ENCODE data around the gene CCDC24. TPM values are rescaled to one million over a fixed set of nuclear protein-coding genes. Genes with fewer than 3 reads are reported as not detected.

Gene CCDC24
- total RNA-seq, 1 experiment from 2014 or later: 11.8 TPM

- no CpG with 5 or more reads among the region's 20 CpGs for WGBS (ENCODE audit: extremely low coverage, insufficient read length, low lambda C conversion rate)
- no peak overlapping the region for H3T11ph ChIP-seq (ENCODE audit: low read length)
- no peaks in the 10 kb centered on the region for H3K27me3 Mint-ChIP-seq (ENCODE audit: low read depth)
- H2BK120ac ChIP-seq (ENCODE audit: low read depth, low read length, poor library complexity, severe bottlenecking): no peak overlapping the region
- no peak for TF ChIP-seq CTCF (conservative IDR thresholded peaks at IDR 0.05)
- no peak overlapping the region for H2AFZ ChIP-seq (ENCODE audit: low read length)
- no peak overlapping the region for H3K9ac ChIP-seq (ENCODE audit: extremely low read depth, insufficient read length, low read length)
- peaks cover 16 to 24% of the 10 kb centered on the region in 2 experiments for H3K4me1 Mint-ChIP-seq
- no peak overlapping the region for H4K91ac ChIP-seq (ENCODE audit: insufficient read length, low read depth, low read length)
- H3K4me1 ChIP-seq (ENCODE audit: insufficient read depth, low read length): no peaks in the 10 kb centered on the region
- no peak overlapping the region for H2BK15ac ChIP-seq (ENCODE audit: low read depth, low read length)
- no peak overlapping the region for H4K8ac ChIP-seq (replicated peaks; ENCODE audit: insufficient read length, low read depth, low read length)
- no peak overlapping the region for H3K14ac ChIP-seq (ENCODE audit: insufficient read depth, low read length)
- no peaks in the 10 kb centered on the region for H3K23me2 ChIP-seq (ENCODE audit: insufficient read length, low read depth, low read length, poor library complexity, severe bottlenecking)
- H2BK12ac ChIP-seq (ENCODE audit: insufficient read length, low read depth, low read length): no peak overlapping the region
- no peaks in the 10 kb centered on the region for H3K79me1 ChIP-seq (ENCODE audit: insufficient read depth, low read depth, low read length, poor library complexity, severe bottlenecking)
- H3K79me2 ChIP-seq (ENCODE audit: insufficient read depth, low read length): no peaks in the 10 kb centered on the region
- no peaks in the 10 kb centered on the region for H3K27me3 ChIP-seq (ENCODE audit: insufficient read depth, low read length)
- no peak overlapping the region for H2BK20ac ChIP-seq (ENCODE audit: low read depth, low read length, poor library complexity, severe bottlenecking)
- peaks cover 0 to 18% (median 3%) of the 10 kb centered on the region in 3 experiments; a peak in 5 of 7 replicates for H3K36me3 Mint-ChIP-seq (ENCODE audit: insufficient read depth in 1 of 3, low read depth in 3 of 3)
- no peak overlapping the region for H2BK5ac ChIP-seq (ENCODE audit: insufficient read length, low read length)
- no peaks in the 10 kb centered on the region for H4K20me1 ChIP-seq (ENCODE audit: control insufficient read depth, insufficient read depth, insufficient read length)
- H3K4me3 Mint-ChIP-seq: no peak overlapping the region
- no peak overlapping the region for H3K56ac ChIP-seq (ENCODE audit: insufficient read length, low read depth, low read length)
- no peak overlapping the region for H3K23ac ChIP-seq (ENCODE audit: insufficient read length, low read depth, low read length)
- H3K9me3 ChIP-seq (ENCODE audit: control insufficient read depth, low read depth, low read length): no peaks in the 10 kb centered on the region
- H3K9me3 Mint-ChIP-seq: no peaks in the 10 kb centered on the region
- H3K27ac ChIP-seq (ENCODE audit: insufficient read length, low read depth, low read length): no peak overlapping the region
- no peak overlapping the region for H2AK5ac ChIP-seq (ENCODE audit: insufficient read length, low read length)
- no peak for DNase-seq
- H3K18ac ChIP-seq (ENCODE audit: insufficient read length, low read depth, low read length): no peak overlapping the region
- no peak overlapping the region for H3K4me2 ChIP-seq (ENCODE audit: insufficient read depth, insufficient read length, low read length)
- peak overlapping the region in 1 of 3 experiments; percentile 94; a peak in 1 of 7 replicates for H3K27ac Mint-ChIP-seq
- H4K5ac ChIP-seq (ENCODE audit: insufficient read length, low read depth, low read length): no peak overlapping the region
- H3K4ac ChIP-seq (ENCODE audit: low read depth, low read length): no peak overlapping the region
Observed at GRCh38 chr1:44016890-44017400, 25.5 kb downstream of the CCDC24 start.

All from H9 (cell line).